HFFc6 (cell line): Measurements from ENCODE around the gene CDC42BPG. TPM values are rescaled to one million over a fixed set of nuclear protein-coding genes. Genes with fewer than 3 reads are reported as not detected.

Source experiments
- DNase-seq: peaks from one replicate; pipeline ENCODE4 v3.0.0-alpha.2; 2018
- H3K27ac Mint-ChIP-seq: 2 replicates; pipeline ENCODE4 v1.8.0; 2020; ENCODE audit warnings: mild to moderate bottlenecking, mixed read lengths
- H3K27me3 Mint-ChIP-seq: 2 replicates; pipeline ENCODE4 v1.8.0; 2021; ENCODE audit warnings: mild to moderate bottlenecking, moderate library complexity, mixed read lengths; ENCODE audit not compliant: insufficient read depth
- H3K36me3 Mint-ChIP-seq: 2 replicates; pipeline ENCODE4 v1.8.0; 2021; ENCODE audit warnings: low read depth, mixed read lengths
- H3K4me1 Mint-ChIP-seq: 2 replicates; pipeline ENCODE4 v1.8.0; 2020; ENCODE audit warnings: low read depth, mixed read lengths
- H3K4me3 Mint-ChIP-seq: 2 replicates; pipeline ENCODE4 v1.8.0; 2020; ENCODE audit warnings: mild to moderate bottlenecking, moderate library complexity, mixed read lengths
- H3K9me3 Mint-ChIP-seq: 2 replicates; pipeline ENCODE4 v1.8.0; 2020; ENCODE audit warnings: mild to moderate bottlenecking, mixed read lengths
- long read RNA-seq: library from polyadenylated mRNA; unstranded; transcript quantifications from one replicate; pipeline ENCODE4 v2.0.0, GENCODE V29; 2019
- total RNA-seq, 6 experiments: library from RNA; stranded (reverse); fragmentation: NEBNext Ultra II Directional; extraction: Animal tissue kit (Norgen Biotek cat#: 25700); gene quantifications; 2 replicates in 1 of 6; 3 replicates in 5 of 6; pipeline ENCODE4 v1.2.3, GENCODE V29; 2021
- TF ChIP-seq, protein P1 (sequence below): fragments of 200-600 bp; sonication (generic); IDR thresholded peaks from 2 replicates; pipeline ENCODE4 v1.5.0; 2021; ENCODE audit warnings: antibody characterized with exemption, mild to moderate bottlenecking

The CDC42BPG gene, protein sequence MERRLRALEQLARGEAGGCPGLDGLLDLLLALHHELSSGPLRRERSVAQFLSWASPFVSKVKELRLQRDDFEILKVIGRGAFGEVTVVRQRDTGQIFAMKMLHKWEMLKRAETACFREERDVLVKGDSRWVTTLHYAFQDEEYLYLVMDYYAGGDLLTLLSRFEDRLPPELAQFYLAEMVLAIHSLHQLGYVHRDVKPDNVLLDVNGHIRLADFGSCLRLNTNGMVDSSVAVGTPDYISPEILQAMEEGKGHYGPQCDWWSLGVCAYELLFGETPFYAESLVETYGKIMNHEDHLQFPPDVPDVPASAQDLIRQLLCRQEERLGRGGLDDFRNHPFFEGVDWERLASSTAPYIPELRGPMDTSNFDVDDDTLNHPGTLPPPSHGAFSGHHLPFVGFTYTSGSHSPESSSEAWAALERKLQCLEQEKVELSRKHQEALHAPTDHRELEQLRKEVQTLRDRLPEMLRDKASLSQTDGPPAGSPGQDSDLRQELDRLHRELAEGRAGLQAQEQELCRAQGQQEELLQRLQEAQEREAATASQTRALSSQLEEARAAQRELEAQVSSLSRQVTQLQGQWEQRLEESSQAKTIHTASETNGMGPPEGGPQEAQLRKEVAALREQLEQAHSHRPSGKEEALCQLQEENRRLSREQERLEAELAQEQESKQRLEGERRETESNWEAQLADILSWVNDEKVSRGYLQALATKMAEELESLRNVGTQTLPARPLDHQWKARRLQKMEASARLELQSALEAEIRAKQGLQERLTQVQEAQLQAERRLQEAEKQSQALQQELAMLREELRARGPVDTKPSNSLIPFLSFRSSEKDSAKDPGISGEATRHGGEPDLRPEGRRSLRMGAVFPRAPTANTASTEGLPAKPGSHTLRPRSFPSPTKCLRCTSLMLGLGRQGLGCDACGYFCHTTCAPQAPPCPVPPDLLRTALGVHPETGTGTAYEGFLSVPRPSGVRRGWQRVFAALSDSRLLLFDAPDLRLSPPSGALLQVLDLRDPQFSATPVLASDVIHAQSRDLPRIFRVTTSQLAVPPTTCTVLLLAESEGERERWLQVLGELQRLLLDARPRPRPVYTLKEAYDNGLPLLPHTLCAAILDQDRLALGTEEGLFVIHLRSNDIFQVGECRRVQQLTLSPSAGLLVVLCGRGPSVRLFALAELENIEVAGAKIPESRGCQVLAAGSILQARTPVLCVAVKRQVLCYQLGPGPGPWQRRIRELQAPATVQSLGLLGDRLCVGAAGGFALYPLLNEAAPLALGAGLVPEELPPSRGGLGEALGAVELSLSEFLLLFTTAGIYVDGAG (N-terminal part only)
- total RNA-seq: under 1 TPM in 5 of 6 experiments, not detected in 1; 0.02 to 0.21 (median 0.05) TPM
- long read RNA-seq: 0 reads

GRCh38 chr11:64844330-64845128 is at the start of gene CDC42BPG:
Gene CDC42BPG, minus strand, starts transcription at chr11:64844653. Its CDS starts 84 bp downstream, at chr11:64844569.
- DNase-seq: peak; percentile 36
- peaks cover 22% of the 10 kb centered on the region for H3K4me1 Mint-ChIP-seq
- peak within 1 kb of the TSS; percentile 31; the same call in 1 of the 2 replicates for H3K27ac Mint-ChIP-seq
- H3K36me3 Mint-ChIP-seq: no peaks in the 10 kb centered on the region
- TF ChIP-seq, protein P1, sequence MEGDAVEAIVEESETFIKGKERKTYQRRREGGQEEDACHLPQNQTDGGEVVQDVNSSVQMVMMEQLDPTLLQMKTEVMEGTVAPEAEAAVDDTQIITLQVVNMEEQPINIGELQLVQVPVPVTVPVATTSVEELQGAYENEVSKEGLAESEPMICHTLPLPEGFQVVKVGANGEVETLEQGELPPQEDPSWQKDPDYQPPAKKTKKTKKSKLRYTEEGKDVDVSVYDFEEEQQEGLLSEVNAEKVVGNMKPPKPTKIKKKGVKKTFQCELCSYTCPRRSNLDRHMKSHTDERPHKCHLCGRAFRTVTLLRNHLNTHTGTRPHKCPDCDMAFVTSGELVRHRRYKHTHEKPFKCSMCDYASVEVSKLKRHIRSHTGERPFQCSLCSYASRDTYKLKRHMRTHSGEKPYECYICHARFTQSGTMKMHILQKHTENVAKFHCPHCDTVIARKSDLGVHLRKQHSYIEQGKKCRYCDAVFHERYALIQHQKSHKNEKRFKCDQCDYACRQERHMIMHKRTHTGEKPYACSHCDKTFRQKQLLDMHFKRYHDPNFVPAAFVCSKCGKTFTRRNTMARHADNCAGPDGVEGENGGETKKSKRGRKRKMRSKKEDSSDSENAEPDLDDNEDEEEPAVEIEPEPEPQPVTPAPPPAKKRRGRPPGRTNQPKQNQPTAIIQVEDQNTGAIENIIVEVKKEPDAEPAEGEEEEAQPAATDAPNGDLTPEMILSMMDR: peak; percentile 80
- peak within 1 kb of the TSS; percentile 19 for H3K4me3 Mint-ChIP-seq
- no peaks in the 10 kb centered on the region for H3K9me3 Mint-ChIP-seq
- peaks cover 12% of the 10 kb centered on the region for H3K27me3 Mint-ChIP-seq

DNA sequence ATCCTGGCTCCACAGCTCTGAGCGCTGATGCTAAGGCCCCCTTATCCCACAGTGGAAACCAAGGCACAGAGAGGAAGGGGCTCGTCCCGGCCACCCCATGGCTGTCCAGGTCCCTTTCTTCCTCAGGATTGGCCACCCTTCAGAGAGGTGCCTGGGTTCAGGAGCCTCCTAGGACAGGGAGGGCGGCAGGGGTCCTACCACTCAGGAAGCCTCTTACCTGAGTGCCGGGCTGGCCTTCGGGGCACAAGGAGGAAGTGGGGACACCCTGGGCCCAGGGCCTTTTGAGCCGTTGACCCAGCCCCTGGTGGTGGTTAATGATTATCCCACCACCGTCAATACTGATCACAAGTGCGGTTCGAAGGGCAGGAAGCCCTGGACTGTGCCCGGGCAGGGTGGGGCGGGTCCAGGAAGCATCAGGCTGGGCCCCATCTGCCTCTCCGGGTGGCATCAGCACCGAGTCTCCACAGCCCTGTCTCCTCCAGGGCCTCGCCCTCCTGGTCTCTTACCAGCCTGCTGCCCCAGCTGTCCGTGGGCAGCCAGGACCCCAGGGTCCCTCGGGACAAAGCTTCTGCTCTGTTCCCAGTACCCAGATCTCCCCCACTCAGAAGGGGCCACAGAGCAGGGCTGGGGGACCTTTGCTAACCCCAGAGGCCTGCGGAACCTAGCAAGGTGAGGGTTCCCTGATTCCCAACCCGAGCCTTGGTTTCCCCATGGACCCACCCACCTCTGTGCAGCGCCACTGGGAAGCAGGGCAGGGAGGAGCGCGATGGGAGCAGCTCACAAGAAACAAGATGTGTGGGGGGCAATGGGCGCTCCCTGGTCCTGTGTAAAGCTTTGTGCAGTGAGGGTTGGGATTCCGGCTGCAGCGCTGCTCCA is 49.0 kb upstream of the CDC42BPG start:
- no peak overlapping the region for H3K4me3 Mint-ChIP-seq
- H3K27me3 Mint-ChIP-seq: no peaks in the 10 kb centered on the region
- TF ChIP-seq, protein P1: no peak; the same call in 1 of the 2 replicates
- no peaks in the 10 kb centered on the region for H3K4me1 Mint-ChIP-seq
- no peak for DNase-seq
- H3K36me3 Mint-ChIP-seq: no peaks in the 10 kb centered on the region
- H3K27ac Mint-ChIP-seq: no peak overlapping the region
- no peaks in the 10 kb centered on the region for H3K9me3 Mint-ChIP-seq

DNA sequence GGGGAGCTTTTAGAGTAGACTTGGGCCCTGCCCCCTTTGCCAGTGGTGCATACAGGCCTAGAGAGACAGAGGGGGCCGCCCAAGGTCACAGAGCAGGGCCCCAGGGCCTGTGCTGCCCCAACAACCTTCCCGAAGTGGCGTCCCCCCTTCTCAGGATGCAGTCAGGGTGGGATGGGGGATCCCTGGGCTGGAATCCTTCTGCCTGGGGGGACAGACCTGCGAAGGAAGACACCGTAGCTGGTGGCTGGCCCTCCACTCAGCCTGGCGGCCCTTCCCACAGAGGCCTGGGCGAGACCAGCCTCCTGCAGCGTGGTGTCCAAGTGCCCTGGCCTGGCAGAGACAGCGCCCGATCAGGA is 48.4 kb upstream of the CDC42BPG start:
- Mint-ChIP-seq H3K36me3 (no peaks in the 10 kb centered on the region), H3K27me3 (no peaks in the 10 kb centered on the region), H3K27ac (no peak overlapping the region), H3K9me3 (no peaks in the 10 kb centered on the region), H3K4me1 (peaks cover 5% of the 10 kb centered on the region), H3K4me3 (no peak overlapping the region)
- TF ChIP-seq, protein P1: no peak
- DNase-seq: no peak

- no peak for DNase-seq
- Mint-ChIP-seq H3K4me3 (no peak overlapping the region), H3K4me1 (peaks cover 8% of the 10 kb centered on the region), H3K27ac (no peak overlapping the region), H3K9me3 (no peaks in the 10 kb centered on the region), H3K27me3 (no peaks in the 10 kb centered on the region), H3K36me3 (no peaks in the 10 kb centered on the region)
- TF ChIP-seq, protein P1: no peak
Measured at GRCh38 chr11:64892411-64892831, 48.0 kb upstream of the CDC42BPG start.
